WTC11 (cell line): ENCODE data around the gene TRMT1L.

Experiments
- CREB1 ChIP-seq: sonication (generic); formaldehyde crosslinking; IDR thresholded peaks from 2 replicates; pipeline ENCODE4 v1.8.0; 2023; ENCODE audit warnings: mild to moderate bottlenecking, missing genetic modification reagents
- TEAD1 ChIP-seq: sonication (generic); formaldehyde crosslinking; IDR thresholded peaks from 2 replicates; pipeline ENCODE4 v1.8.0; 2022; ENCODE audit warnings: mild to moderate bottlenecking, missing genetic modification reagents
- TF ChIP-seq, protein P1 (sequence below): sonication (generic); formaldehyde crosslinking; IDR thresholded peaks from 2 replicates; pipeline ENCODE4 v1.8.1; 2022; ENCODE audit warnings: mild to moderate bottlenecking, missing genetic modification reagents, moderate library complexity, borderline replicate concordance
- TF ChIP-seq, protein P2 (sequence below): fragments of 200-600 bp; IDR thresholded peaks from 2 replicates; pipeline ENCODE4 v1.8.0; 2022; ENCODE audit warnings: antibody characterized with exemption
- TF ChIP-seq, protein P3 (sequence below): sonication (generic); formaldehyde crosslinking; IDR thresholded peaks from 2 replicates; pipeline ENCODE4 v1.8.0; 2022; ENCODE audit warnings: mild to moderate bottlenecking, missing genetic modification reagents

DNA sequence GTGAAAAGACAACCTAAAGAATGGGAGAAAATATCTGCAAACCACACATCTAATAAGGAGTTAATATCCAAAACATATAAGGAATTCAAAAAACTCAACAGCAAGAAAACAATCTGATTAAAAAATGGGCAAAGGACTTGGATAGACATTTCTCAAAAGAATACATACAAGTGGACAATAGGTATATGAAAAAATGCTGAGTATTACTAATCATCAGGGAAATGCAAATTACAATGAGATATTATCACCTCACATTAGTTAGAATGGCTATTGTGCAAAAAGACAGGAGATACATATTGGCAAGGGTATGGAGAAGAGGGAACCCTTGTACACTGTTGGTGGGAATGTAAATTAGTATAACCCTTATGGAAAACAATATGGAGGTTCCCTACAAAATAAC is 44.9 kb downstream of the TRMT1L start:
- TF ChIP-seq TEAD1 (CRISPR knock-in tag): no peak
- TF ChIP-seq, protein P1, sequence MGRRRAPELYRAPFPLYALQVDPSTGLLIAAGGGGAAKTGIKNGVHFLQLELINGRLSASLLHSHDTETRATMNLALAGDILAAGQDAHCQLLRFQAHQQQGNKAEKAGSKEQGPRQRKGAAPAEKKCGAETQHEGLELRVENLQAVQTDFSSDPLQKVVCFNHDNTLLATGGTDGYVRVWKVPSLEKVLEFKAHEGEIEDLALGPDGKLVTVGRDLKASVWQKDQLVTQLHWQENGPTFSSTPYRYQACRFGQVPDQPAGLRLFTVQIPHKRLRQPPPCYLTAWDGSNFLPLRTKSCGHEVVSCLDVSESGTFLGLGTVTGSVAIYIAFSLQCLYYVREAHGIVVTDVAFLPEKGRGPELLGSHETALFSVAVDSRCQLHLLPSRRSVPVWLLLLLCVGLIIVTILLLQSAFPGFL (CRISPR knock-in tag): no peak
- TF ChIP-seq, protein P2, sequence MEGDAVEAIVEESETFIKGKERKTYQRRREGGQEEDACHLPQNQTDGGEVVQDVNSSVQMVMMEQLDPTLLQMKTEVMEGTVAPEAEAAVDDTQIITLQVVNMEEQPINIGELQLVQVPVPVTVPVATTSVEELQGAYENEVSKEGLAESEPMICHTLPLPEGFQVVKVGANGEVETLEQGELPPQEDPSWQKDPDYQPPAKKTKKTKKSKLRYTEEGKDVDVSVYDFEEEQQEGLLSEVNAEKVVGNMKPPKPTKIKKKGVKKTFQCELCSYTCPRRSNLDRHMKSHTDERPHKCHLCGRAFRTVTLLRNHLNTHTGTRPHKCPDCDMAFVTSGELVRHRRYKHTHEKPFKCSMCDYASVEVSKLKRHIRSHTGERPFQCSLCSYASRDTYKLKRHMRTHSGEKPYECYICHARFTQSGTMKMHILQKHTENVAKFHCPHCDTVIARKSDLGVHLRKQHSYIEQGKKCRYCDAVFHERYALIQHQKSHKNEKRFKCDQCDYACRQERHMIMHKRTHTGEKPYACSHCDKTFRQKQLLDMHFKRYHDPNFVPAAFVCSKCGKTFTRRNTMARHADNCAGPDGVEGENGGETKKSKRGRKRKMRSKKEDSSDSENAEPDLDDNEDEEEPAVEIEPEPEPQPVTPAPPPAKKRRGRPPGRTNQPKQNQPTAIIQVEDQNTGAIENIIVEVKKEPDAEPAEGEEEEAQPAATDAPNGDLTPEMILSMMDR: no peak
- TF ChIP-seq, protein P3, sequence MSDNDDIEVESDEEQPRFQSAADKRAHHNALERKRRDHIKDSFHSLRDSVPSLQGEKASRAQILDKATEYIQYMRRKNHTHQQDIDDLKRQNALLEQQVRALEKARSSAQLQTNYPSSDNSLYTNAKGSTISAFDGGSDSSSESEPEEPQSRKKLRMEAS (CRISPR knock-in tag): no peak
- no peak for TF ChIP-seq CREB1 (CRISPR knock-in tag)
